ENCODE measurements around the gene BCAS3.

GRCh38 chr17:61352408-61352770 is 674.7 kb downstream of the BCAS3 start:
- TF ChIP-seq, protein P1, sequence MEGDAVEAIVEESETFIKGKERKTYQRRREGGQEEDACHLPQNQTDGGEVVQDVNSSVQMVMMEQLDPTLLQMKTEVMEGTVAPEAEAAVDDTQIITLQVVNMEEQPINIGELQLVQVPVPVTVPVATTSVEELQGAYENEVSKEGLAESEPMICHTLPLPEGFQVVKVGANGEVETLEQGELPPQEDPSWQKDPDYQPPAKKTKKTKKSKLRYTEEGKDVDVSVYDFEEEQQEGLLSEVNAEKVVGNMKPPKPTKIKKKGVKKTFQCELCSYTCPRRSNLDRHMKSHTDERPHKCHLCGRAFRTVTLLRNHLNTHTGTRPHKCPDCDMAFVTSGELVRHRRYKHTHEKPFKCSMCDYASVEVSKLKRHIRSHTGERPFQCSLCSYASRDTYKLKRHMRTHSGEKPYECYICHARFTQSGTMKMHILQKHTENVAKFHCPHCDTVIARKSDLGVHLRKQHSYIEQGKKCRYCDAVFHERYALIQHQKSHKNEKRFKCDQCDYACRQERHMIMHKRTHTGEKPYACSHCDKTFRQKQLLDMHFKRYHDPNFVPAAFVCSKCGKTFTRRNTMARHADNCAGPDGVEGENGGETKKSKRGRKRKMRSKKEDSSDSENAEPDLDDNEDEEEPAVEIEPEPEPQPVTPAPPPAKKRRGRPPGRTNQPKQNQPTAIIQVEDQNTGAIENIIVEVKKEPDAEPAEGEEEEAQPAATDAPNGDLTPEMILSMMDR (IDR thresholded peaks at IDR 0.05), result no peak
- TF ChIP-seq POLR2A (IDR thresholded peaks at IDR 0.05), result no peak

All from ovary (tissue), 3 donors.